Head of caudate nucleus (tissue), 42 donors: ENCODE results near the gene SRGAP1.
A peak's percentile ranks its signal among the peaks of the same experiment; 100 is the strongest.

Source experiments
- DNase-seq, 42 donors: peaks; one replicate each; pipeline versions ENCODE4 v3.0.0 to v3.0.0-alpha.2; 2020 to 2021; ENCODE audit warnings: mixed read lengths in 7 of 42
- intact Hi-C: fragments of 100-400 bp; cut with DNase I; formaldehyde crosslinking; loops from one replicate; pipeline ENCODE4 v1.15.0; 2022

Gene SRGAP1

GRCh38 chr12:63944034-63944579, 99.6 kb downstream of the SRGAP1 start:
- intact Hi-C loops = no loop called here
- no peak for DNase-seq

GRCh38 chr12:63944586-63945228, 100.2 kb downstream of the SRGAP1 start:
- DNase-seq = peak in 13 of 42 donors; percentile 3 to 62 (median 29)
- intact Hi-C loops = no loop called here

DNA sequence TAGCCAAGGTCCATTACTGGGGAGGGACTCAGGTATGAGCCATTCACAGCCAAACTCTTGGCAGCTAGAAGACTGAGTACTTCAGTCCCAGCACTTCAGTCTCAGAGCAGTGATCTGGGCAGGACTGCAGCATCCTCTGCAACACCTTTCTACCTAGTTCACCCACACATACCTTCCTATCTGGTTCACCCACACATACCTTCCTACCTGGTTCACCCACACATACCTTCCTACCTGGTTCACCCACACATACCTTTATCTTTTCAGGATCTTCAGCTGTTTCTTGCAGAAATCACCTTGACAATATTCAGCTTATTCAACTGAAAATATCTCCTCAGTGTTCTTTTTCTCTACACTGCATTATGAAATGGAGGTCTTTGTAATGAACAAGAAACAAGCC, 101.3 kb downstream of the SRGAP1 start:
- peak in 1 of 42 donors; percentile 22 for DNase-seq
- intact Hi-C loops = no loop called here

DNA sequence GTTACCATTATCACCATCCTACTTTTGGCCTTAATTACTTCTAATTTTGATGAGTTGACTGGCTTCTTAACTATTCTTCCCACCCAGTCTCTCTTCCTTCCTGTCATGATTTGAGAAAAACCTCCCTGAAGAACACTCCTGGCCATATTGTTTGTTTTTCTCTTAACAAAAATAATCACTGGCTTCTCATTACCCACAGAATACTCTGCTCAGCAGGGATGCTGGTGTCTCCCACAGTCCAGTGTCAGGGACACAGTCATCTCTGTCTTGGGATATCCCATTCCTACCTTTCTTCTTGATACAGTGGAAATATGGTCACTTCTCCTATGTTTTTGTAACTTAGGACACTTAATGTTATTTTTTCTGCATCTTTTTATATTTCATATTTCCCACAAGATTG, 103.7 kb downstream of the SRGAP1 start:
- intact Hi-C loops = no loop called here

DNA sequence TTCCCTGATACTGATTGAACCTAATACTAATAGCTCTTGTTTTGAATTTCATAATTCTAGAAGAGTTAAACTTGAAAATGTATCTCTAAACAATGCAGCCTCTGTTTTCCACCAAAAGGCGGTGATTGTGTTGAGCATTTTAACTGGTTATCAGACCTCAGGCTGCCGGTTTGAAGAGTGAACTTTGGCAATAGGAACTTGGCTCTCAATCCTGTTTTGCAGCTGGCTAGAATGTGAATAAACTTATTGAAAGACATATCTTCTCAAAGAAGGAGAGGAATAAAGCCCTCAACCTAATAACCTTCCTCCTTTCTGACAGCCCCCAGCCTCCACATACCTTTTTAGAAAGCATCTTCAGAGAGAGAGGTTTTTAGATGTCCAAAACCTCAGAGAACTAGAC, 105.4 kb downstream of the SRGAP1 start:
- DNase-seq = peak in 17 of 42 donors; percentile 20 to 72 (median 48)
- intact Hi-C loops = no loop called here

More for the DNA sequence above, 103.7 kb downstream of the SRGAP1 start:
- DNase-seq = no peak

DNA sequence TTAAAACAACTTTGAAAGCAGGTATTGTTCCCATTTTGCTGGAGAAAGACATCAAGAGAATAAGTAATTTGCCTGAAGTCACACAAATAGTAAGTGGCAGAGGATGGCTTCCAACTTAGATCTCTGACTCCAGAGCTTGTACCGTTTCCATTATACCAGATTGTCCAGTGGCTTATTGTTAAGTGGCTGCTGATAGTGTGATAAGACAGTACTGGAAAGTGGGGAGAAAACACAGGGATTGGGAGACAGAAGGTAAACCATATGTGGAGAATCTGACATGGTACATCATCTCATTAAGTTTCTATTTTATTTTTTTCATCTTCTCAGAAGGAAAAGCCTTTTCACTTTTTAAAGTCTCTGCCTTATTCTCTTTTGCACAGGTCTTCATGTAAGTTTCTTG, 108.5 kb downstream of the SRGAP1 start:
- no peak for DNase-seq
- intact Hi-C loops = no loop called here

- intact Hi-C loops = no loop called here
- DNase-seq = peak in 4 of 42 donors; percentile 24 to 40 (median 36)
Observed at GRCh38 chr12:63955831-63956666, 111.5 kb downstream of the SRGAP1 start.

GRCh38 chr12:63957496-63957895, 113.0 kb downstream of the SRGAP1 start:
- no peak for DNase-seq
- intact Hi-C loops = no loop called here

- no peak for DNase-seq
- intact Hi-C loops = no loop called here
Observed at GRCh38 chr12:63958876-63959580, 114.5 kb downstream of the SRGAP1 start.

DNA sequence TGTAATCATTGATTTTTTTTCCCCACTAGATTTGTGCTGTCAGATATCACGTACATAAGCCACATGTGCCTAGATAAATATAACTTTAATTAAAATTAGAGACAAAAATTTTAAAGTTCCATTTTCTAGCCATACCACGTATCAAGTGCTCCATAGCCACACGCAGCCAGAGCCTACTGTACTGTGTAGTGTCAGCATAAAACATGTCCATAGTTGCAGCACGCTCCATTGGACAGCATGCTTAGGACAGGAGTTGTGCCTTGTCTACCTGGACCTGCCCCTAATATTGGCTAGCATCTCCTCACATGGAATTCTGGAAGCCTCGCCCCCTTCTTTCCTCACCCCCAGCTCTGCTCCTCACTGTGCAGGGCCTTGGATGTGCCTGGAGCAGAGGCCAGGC, 116.5 kb downstream of the SRGAP1 start:
- no peak for DNase-seq
- intact Hi-C loops = no loop called here

DNA sequence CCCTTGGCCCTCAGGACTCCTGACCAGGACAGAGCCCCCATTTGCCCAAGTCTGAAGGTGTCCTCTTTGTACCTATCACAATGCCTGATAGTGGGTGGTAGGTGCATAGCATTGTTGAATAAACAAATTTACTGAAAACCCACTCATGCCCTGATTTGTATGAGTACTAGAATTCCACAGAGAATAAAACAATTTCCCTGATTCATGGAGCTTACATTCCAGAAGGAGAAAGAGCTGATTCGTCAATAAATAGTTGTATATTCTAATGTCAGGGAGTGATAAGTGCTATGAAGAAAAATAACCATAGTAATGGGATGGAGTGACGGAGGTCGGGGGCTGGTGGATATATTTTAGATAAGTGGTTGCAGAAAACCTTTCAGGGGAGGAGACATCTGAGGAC, 117.0 kb downstream of the SRGAP1 start:
- intact Hi-C loops = no loop called here
- no peak for DNase-seq

DNA sequence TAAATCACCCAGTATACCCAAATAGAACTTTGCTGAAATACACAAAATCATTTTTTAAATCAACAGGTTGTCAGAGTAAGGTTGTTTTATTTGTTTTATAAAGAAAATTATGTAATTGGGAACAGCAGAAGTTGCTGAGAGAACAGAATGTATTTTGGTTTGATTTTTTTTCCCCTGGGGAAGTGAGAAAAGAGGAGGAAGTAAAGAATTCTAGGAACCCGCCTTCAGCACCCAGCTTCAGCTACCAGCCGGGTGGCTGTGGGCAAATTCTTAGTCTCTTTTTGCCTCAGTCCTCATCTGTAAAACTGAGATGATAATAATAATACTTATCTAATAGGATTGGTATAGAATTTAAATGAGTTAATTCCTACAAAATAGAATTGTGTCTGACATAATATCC, 119.4 kb downstream of the SRGAP1 start:
- intact Hi-C loops = no loop called here
- no peak for DNase-seq

GRCh38 chr12:63964301-63964700, 119.8 kb downstream of the SRGAP1 start:
- no peak for DNase-seq
- intact Hi-C loops = no loop called here

DNA sequence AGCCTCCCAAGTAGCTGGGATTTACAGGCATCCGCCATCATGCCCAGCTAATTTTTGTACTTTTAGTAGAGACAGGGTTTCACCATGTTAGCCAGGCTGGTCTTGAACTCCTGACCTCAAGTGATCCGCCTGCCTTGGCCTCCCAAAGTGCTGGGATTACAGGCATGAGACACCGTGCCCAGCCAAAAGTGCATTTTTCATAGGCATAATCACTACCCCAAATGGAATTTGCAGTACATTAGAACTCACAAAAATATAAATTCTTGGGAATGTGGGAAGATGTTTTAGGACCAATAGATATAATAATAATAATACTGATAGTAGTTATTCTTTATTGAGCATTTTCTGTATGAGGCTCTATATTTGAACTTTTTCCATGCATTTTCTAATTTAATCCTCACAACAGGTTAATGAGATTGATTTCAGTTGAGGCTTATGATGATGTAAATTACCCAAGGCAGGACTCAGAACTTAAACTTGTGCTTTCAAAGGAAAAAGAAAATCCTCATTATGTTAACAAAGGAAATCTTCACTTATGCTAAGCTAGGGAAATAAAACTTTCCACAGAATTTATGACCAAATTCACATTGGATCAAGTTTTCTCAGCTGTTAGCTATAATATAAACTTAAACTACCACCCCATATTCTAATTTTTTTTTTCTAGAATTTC, 121.6 kb downstream of the SRGAP1 start:
- intact Hi-C loops = no loop called here
- DNase-seq = no peak

- no peak for DNase-seq
- intact Hi-C loops = no loop called here
Observed at GRCh38 chr12:63966606-63966975, 122.1 kb downstream of the SRGAP1 start.

GRCh38 chr12:63967358-63968145, 123.1 kb downstream of the SRGAP1 start:
- intact Hi-C loops = no loop called here
- no peak for DNase-seq

- intact Hi-C loops = no loop called here
Observed at GRCh38 chr12:63968673-63969072, 124.2 kb downstream of the SRGAP1 start.

DNA sequence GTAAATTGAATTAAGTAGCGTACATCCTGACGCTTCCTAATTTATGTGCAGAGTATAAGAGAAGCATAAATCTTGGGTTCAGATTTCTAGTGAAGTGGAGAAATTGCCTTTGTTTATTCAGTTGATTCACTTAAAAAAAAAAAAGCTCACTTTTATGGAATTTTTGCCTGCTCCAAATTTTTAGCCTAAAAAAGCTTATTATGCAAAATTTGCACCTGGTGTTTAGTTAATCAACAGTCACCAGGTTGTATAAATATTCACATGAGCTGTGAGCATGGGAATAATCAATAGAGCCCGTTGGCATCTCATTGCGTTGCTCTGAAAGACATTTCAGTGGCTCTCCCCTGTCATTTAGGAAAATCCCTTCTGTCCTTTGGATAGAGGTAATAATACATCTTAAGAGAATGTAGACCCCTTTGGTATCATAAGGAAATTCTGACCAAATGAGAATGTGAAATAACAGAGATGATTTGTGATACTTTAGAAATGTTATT, 132.4 kb downstream of the SRGAP1 start:
- intact Hi-C loops = no loop called here
- no peak for DNase-seq

More at GRCh38 chr12:63968673-63969072, 124.2 kb downstream of the SRGAP1 start:
- DNase-seq = peak; percentile 48 to 90 (median 75)
